Ovary (tissue), 3 donors: ENCODE results near the gene MAN2A2.

Experiments
- CTCF ChIP-seq, 3 donors: fragments of 450-650 bp in 2 of 3; fragments of 200-600 bp in 1 of 3; IDR thresholded peaks; one replicate each; pipeline versions ENCODE4 v1.5.1 to v1.8.0; 2016 to 2022; ENCODE audit warnings: antibody characterized with exemption in 3 of 3, mild to moderate bottlenecking in 1 of 3
- POLR2A ChIP-seq: fragments of 450-650 bp; IDR thresholded peaks from one replicate; pipeline ENCODE4 v1.6.1; 2017; ENCODE audit warnings: antibody characterized with exemption, mild to moderate bottlenecking, moderate library complexity
- donor health status: DM: no; HTN: no; CAD: no.

GRCh38 chr15:90887037-90887481, 16.0 kb upstream of the MAN2A2 start:
- TF ChIP-seq POLR2A, result no peak
- TF ChIP-seq CTCF (IDR thresholded peaks at IDR 0.05), result no peak
